NCI-H128 (cell line): ENCODE measurements around the gene OXER1.

ENCODE experiments used
- DNase-seq: peaks from one replicate; lab custom pipeline; 2025; ENCODE audit not compliant: unreplicated experiment; lab: John Stamatoyannopoulos, UW

Gene OXER1

DNA sequence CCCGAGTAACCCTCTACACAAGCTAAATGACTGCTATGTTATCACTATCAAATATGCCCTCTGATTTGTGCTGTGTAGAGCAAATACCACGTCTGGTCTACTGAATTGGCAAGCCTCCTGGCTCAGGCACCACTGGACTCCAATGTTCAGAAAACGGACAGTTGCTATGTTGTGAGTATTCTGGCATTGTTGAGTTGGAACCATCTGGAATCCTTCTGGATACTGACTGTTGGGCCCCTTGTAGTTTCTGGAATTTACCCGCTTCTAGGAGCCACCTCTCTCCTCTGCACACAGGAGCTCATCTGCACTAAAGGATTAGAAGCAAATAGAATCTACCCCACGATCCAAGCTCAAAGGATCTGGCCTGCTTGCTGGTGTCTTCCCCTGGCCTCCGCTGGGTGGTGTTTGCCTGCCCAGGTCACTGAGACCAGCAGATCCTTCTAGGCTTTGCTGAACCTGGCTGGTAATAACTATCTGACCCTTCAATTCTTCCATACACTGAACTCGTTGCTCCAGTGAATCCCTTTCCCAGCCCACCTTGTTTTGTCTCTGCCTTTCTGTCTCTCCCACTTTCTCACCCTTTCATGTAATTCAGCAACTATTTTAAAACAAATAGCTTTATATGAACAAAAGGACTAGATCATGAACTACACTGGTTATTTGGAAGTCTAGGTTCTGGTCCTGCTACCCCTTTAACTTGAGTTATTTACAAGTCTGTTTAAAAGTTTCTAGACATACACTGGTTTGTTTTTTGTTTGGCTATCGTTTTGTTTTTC, 30.5 kb upstream of the OXER1 start:
- no peak for DNase-seq

DNA sequence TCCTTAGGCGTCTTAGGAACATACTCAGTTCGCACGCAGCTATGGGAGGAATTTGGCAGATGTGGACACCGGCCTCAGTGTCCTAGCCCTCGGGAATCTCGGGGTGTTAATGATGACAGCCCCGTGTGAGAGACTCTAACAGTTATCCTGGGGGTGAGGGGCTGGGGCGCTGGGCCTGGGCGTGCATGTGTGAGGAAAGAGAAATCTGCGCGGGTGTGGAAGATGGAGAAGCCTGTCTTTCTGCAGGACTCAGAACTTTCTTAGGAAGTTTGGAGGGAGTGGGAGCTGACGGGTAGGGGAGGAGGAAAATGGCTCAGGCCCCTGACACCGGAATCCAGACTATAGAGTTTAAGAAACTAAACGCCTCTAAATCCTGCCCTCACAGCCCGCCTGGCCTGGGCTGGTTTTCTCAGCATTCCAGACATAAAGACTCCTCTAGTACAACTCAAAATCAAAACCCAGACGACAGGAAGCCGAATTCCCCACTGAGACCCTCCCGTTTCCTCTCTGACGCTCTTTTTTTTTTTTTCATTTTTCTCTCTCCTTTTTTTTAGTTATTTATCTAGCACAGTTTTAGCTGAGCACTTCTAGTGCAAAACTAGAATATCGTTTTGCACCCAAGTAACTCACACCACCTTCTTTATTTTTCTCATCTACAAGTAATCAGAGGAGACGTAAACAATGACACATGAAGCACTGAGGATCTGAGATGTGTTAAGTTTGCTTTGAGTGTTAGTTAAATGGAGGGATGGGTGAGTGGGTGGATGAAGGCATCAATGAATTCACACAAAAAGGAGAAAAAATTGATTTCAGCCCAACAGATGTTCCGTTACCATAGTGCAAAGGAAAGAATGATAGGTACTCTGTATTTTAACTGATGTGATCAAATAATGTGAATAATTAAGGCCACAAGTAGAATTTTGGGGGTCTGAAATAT, 29.7 kb upstream of the OXER1 start:
- no peak for DNase-seq

DNA sequence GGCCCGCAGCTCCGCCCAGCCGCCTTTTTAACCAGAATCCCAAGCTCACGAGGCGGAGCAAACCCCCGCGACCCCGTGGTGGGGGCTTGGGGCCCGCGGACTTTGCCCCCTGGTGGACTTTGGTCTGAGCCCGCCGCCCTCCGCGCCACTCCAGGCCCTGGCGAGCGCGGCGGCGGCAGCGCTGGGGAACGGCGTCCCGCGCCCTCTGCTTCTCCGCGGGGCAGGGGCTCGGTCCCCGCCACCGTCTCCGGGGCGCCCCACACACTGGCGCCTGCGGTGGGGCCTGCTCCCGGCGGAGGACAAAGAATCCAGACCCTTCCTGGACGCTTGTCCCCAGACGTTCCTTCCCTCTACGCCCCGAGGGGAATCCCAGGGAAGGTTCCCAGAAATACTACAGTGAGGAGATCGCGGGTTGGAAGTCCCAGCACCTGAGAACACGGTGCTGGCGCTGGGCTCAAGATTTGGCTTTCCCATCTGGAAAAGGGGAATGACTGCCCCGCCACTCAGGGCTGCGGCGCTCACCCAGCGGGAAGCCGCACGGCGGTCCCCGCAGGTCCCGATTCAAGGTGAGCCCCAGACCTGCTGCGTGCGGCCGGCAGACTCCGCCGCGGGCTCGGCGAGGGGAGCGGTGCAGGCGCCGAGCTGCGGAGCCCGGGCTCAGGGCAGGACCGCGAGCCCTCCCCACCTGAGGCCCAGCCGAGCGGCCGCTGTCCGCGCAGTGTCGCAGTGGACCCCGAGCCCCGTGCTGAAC, 28.8 kb upstream of the OXER1 start, which contains the start of gene HAAO:
TSS of gene HAAO (minus strand) at position 1 of the 751 bp plus-strand sequence. CDS start 47 bp downstream, outside the sequence.
- DNase-seq: no peak

DNA sequence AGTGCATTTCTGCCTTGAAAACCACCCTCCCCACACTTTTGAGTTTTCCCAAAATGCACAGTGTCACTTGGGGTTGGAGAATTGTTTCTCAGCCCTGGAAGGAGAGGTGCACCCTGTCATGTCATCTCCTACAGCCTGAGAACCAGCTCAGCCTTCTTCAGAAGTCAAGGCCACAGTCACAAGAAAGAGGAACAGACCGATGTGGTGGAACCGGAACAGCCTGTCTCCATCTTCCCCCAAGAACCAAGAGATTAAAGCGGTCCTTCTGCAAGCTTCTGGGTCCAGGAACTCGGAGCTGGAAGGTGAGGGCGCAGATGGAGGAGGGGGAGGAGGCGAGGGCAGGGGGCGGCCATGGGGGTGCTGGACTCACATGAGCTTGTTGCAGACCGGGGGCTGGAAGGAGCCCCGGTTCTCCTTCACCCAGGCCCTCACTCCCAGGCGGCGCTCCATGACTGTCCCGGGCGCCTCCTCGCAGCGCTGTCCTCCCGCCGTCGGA, 28.2 kb upstream of the OXER1 start:
- DNase-seq: no peak

DNA sequence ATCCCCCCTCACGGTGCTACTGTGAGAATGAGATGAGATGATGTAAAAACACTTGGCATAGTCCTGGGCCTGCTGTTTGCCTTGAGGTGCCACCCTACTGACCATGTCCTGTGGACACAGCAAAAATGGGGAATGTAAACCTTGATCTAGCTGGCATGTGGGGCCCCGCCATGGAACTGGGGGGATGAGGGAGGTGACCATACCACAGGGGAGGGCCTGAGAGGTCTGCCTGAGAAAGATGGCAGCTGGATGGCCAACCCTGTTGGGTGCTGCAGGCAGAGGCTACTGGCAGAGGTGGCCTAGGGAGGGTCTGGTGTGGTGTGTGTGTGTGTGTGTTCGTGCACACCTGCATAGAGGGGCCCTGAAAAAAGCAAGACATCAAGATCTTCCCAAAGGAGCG, 27.7 kb upstream of the OXER1 start:
- DNase-seq: no peak

DNA sequence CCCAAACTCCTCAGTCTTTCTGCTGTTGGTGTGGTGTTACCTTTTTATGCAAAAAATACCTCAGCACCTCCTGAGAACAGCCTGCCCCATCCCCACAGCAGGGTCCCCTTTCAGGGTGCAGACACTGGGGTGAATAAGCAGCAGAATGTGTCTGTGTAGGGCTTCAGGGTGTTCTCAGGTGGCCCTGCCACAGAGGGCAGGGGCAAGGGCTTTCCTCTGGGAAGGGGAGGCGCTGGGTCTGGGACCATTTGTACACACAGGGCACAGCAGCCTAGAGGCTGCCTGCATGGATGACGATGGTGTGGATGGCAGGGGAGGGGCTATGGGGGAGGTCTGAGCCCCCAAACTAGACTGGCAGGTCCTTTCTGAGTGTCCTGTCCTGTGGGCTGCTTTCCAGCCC, 25.8 kb upstream of the OXER1 start:
- no peak for DNase-seq

DNA sequence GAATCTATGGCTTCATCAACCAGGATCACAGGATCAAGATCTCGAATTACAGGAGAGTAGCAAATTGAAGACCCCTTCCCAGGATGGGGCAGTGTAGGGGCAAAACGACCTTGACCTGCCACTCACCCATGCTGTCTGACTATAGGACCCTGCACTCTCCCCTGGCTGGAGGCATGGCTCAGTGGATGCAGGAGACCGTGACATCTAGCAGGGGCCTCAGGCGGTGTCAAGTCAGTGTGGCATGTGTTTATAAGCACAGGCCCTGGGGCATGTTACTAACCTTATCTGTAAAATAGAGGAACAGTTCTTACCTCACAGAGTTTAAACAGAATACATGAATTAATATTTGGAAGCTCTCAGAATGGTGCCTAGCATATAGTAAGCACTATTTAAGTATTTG, 24.9 kb upstream of the OXER1 start:
- DNase-seq: no peak

DNA sequence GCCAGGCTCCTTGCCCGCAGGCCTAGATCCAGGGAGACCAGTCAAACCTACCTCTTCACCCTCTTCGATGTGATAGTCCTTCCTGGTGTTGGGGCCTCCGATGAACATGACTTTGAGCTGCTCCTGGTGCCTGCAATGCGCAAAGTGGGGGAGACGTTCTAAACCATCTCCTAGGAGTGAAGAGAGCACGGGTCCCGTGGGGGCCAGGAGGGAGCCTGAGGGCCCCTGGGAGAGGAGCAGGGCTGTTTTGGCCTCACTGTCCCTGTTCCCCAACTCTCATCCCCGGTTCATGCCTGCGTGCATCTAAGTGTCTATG, 24.5 kb upstream of the OXER1 start:
- no peak for DNase-seq

DNA sequence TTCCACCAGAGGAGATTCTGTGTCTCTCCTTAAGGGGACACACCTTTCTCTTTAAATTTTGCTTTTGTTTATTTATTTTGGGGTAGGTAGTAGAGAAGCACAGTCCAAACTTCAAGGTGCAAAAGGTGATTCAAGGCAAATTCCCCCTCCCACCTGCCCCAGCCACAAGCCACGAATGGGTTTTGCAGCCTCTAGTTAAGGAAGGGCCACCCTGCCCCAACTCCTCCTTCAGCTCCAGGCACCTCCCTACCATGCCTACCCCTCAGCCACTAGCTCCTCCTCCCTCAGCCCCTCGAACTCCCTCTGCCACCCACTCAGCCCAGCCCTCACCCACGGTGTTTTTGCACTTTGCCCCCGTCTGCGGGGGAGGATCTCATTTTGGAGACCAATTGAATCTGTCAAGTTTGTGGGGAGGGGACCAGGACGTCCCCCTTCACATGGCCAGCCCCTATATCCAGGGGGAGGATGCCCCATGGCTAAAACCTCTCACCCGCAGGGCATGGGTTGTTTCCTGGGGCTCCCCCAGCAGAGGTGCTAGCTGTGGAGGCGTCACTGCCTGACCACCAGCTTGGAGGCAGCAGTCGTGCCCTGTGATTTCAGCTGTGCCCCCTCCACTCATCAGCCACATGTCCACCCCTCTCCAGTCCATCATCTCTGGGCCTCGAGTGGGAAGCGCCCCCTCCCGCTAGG, 24.0 kb upstream of the OXER1 start:
- DNase-seq: no peak

DNA sequence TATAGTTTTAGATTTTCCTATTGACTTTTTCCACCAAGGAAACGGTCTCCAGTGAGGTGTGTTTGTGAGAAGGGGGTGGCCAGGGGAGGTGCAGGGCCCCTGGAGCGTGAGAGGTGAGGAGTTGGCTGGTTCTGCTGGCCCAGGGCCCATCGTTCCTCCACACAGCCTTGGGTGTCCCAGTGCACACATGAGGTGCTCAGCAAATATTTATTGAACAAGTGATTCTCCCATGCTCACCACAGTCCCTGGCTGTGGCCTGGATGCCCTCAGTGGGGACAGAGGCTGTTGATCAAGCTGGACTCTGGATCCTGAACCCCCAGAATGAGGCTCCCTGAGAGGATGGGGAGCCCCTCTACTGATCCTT, 23.5 kb upstream of the OXER1 start:
- DNase-seq: no peak

DNA sequence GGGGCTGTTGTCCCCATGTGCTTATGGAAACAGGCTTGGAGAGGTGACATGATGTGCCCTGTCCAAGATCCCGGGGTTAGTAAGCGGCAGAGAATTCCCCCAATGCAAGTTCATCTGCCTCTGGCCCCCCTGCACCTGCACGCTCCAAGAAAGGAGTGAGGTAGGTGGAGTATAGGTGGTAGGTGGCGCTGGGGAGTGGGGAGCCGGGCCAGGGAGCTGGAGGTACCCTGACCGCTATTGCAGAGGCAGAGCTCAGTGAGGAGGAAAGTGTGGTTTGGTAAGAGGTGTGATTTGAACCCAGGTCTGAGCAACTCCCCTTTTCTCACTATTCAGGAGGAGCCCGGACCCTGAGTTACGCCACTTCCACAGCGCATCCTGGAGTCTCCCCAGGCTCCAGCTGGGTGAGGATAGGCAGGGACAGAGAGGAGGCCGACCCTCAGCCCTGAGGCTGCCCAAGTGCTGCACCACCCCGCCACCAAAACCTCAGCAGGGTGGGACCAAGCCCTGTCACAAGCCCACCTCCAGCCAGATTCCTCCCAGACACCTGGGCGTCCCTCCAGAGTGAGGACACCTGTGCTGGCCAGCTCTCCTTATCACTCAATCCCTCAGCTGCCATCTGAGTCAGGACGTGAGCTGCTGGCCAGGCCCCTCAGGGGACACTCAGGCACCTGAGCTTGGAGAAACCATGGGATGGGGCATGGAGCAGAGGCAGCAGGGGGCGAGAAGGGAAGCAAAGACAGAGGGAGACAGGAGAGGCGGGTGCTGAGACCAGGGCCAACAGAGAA, 22.8 kb upstream of the OXER1 start:
- no peak for DNase-seq

DNA sequence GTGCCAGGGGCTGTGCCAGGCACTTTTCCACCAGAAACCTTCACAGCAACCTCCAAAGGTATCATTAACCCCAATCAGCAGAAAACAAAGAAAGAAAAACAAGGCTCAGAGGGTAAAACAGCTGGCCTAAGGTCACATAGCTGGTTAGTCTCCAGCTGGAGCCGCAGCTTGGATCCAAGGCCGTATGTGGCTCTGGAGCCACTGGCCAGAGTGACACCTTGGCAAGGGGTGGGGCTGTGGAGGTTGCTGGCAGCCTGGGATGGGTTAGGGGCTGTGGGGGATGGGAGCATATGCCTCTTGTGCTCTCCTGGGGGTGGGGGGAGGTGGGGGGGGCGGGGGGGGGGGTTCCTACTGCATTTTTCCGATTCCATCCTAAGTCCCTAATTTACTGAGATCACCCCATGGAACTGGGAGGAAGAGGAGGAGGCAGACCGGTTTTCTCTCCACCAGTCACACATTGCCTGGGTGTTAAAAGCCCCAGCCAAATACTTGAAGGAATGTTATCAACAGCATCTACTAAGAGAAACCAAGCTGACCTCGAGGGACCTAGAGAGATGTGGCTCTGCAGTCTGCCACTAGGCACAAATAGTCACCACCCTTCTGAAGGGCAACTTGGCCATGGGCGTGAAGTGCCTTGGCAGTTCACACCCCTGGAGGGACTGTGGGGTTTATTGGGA, 20.4 kb upstream of the OXER1 start:
- DNase-seq: no peak

DNA sequence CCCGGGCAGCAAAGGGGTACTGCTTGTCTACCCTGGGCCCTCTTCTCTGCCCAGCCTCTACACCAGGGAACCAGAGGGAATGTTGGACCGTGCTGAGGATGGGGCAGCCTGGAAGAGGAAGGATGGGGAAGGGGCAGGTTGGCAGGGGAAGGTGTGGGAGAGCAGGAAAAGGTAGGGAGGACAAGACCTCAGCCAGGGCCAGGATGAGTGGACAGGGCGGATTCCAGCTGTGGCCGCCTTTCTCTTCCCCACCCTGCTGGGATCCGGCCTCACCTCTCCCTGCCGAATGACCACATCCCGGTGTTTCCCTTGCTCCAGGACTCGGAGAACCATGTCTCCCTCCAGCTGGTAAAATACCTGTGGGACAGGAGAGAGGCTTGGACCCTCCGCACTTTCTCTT, 19.6 kb upstream of the OXER1 start:
- no peak for DNase-seq

DNA sequence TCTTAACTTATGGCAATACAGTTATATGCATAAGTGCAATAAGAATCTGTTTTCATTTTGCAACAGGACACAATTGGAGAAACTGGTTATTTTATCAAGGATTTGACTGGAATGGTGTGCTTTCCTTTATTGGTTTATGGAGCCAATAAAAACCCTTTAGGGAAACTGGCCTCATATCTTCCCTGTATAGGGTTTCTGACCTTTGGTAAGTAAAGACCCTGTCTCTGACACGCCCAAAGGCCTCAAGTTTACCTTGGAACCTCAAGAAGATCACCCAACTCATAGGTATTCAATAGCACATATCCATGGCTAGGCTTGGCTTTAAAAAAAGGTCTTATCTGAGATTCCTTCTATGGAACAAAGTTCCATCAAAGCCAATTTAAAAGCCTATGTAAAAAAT, 17.2 kb upstream of the OXER1 start:
- no peak for DNase-seq

DNA sequence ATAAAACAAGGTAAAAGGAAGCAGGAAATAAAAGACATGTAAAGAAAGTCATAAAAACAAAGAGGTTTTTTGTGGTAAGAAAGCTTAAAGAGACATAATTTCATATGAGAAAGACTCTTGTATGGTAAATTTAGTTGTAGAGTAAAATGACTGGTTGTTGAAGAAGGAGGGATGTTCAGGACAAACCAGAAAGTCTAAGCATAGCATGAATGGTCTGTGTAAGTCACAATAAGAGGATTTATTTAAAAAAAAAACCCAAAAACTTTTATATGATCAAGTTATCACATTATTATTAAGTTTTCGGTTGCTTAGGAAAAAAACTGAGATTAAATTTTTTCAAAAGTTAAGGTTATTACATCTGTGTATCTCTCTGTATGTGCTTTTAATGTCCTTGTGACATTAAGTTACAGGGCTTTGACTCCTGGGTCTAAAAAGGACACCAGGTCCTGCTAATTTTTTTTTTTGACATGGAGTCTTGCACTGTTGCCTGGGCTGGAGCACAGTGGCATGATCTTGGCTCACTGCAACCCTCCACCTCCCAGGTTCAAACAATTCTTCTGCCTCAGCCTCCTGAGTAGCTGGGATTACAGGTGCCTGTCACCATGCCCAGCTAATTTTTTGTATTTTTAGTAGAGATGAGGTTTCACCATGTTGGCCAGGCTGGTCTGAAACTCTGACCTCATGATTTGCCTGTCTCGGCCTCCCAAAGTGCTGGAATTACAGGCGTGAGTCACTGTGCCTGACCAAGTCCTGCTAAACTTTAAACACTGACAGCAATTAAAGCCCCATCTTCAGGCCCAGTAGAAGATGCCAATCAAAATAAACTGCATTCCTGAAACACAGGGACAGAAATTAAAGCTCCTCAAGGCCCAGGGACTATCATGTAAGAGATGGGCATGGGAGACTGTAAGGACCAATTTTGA, 14.2 kb upstream of the OXER1 start:
- no peak for DNase-seq

DNA sequence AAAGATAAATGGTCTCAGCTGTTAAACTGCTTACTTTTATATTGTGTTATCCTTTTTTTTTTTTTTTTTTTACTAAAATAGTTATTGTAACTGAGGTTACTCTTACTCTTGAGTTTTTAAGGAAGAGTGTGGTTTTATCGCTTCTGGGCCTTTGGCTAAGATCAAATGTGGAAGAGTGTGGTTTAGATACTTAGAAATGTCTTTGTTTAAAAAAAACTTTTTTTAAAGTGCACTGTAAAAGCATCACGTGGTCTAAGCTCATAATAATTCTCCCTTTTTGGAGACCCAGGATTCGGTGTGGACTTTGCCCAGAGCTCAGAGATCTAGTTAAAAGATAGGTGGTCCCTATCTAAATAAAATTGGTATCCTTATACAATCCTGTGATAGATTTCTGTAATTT, 11.9 kb upstream of the OXER1 start:
- DNase-seq: no peak

DNA sequence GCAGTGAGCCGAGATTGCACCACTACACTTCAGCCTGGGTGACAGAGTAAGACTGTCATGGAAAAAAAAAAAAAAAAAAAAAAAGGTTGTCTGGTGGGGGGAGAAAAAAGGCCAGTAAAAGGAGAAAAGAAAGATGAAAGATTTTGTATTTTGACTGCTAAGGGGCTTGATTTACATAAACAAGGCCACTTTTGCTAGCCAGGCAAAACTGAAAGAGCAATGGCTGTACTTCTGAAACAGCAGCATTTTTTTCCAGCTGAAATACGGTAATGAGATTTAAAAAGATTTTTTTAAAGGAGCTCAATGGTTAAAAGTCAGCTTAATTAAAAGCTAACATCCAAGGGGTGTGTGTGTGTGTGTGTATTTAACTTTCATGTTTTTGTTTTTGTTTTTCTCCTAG, 11.3 kb upstream of the OXER1 start:
- no peak for DNase-seq

DNA sequence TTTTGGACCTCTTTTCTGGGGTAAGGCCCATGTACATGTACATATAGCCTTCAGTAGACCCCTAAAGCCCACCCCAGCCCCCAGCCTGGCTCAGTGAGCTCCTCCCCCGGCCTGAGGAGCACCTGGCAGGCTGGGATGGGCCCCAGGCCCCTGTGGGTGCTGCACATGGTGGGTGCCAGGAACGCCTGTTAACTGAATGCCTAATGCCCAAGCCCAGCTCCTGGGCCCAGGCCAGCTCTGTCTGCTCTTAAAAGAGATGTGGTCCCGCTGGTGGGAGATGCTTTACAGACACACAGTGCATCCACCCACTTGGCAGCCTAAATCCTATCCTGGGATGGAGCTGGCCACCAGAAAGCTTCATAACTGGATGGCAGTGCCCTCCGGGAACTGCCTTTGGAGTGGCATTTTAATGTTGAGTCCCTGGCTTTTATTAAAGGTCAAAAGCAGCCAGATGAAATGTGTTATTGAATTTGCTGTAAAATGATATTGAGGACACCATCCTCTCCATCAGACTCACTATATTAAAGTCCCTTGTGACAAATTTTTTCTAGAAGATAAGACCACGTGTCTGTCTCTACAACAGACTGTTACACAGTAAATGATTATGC, 7.7 kb upstream of the OXER1 start:
- DNase-seq: no peak
